Stomach (tissue), 9 donors: ENCODE data around the gene CHST11. TPM values are rescaled to one million over a fixed set of nuclear protein-coding genes. Genes with fewer than 3 reads are reported as not detected.

Source experiments
- DNase-seq, 2 donors: peaks; one replicate each; pipeline versions ENCODE4 v3.0.0 to v3.0.0-alpha.2; 2013 to 2019
- H3K27ac ChIP-seq, 5 donors: fragments of 200-600 bp in 4 of 5; sonication (generic) in 4 of 5; one replicate each; pipeline ENCODE4 v1.5.1; 2013 to 2019; ENCODE audit warnings: mild to moderate bottlenecking in 1 of 5, moderate library complexity in 1 of 5
- H3K27me3 ChIP-seq, 3 donors: fragments of 200-600 bp; sonication (generic); one replicate each; pipeline ENCODE4 v1.5.1; 2017 to 2019; ENCODE audit warnings: mixed run types in 1 of 3
- H3K36me3 ChIP-seq, 4 donors: fragments of 200-600 bp; sonication (generic); 1 replicate in 3 of 4; 2 replicates in 1 of 4; pipeline ENCODE4 v1.5.1; 2016 to 2019
- H3K4me1 ChIP-seq, 4 donors: fragments of 200-600 bp; sonication (generic); one replicate each; pipeline ENCODE4 v1.5.1; 2016 to 2019
- H3K4me3 ChIP-seq, 4 donors: fragments of 200-600 bp; sonication (generic) in 3 of 4; one replicate each; pipeline ENCODE4 v1.5.1; 2016 to 2019; ENCODE audit warnings: mild to moderate bottlenecking in 1 of 4
- H3K9me3 ChIP-seq, 4 donors: fragments of 200-600 bp; sonication (generic); one replicate each; pipeline ENCODE4 v1.5.1; 2016 to 2019
- CTCF ChIP-seq, 7 experiments: fragments of 450-650 bp in 4 of 7; fragments of 200-600 bp in 3 of 7; sonication (generic) in 3 of 7; IDR thresholded peaks; one replicate each; pipeline ENCODE4 v1.5.1; 2016 to 2019; ENCODE audit warnings: antibody characterized with exemption in 7 of 7, control low read depth in 2 of 7, mild to moderate bottlenecking in 1 of 7
- EP300 ChIP-seq: sonication (generic); formaldehyde crosslinking; IDR thresholded peaks from one replicate; pipeline ENCODE4 v1.6.1; 2017; ENCODE audit warnings: antibody characterized with exemption
- POLR2A ChIP-seq, 4 donors: fragments of 450-650 bp; IDR thresholded peaks; one replicate each; pipeline ENCODE4 v1.6.1; 2016; ENCODE audit warnings: antibody characterized with exemption in 4 of 4, control low read depth in 2 of 4, mild to moderate bottlenecking in 1 of 4, moderate library complexity in 1 of 4
- POLR2AphosphoS5 ChIP-seq, 3 donors: sonication (generic); formaldehyde crosslinking; IDR thresholded peaks; one replicate each; pipeline ENCODE4 v1.6.1; 2016; ENCODE audit warnings: antibody characterized with exemption in 3 of 3
- WGBS, 5 donors: extraction: QIAGEN DNeasy Blood & Tissue Kit in 3 of 5; methylation state at CpG; one replicate each; pipeline versions ENCODE4 v1.1.5 to v1.1.7; 2013 to 2018; 5-methylcytosine and 5-hydroxymethylcytosine counted together
- intact Hi-C: fragments of 100-400 bp; cut with DNase I; formaldehyde crosslinking; loops from one replicate; pipeline ENCODE4 v1.15.1; 2023; ENCODE audit warnings: low total_unique reads
- polyA plus RNA-seq, 3 donors: library from polyadenylated mRNA; stranded (reverse); fragments of 200-250 nt; gene quantifications; one replicate each; pipeline ENCODE4 v1.2.3, GENCODE V29; 2013
- total RNA-seq, 5 donors: library from RNA; depleted of rRNA; stranded (reverse); fragments of >200 nt; gene quantifications; one replicate each; pipeline versions ENCODE4 v1.1.0 to v1.2.3, GENCODE V29; 2014 to 2016
- donor health status: healthy with polysubstance abuse.
- donor health status: Bipolar disorder and iron deficiency.
- donor health status: healthy.

Gene CHST11
- total and polyA plus RNA-seq, 8 donors, result 2.3 to 192 (median 18.6) TPM

DNA sequence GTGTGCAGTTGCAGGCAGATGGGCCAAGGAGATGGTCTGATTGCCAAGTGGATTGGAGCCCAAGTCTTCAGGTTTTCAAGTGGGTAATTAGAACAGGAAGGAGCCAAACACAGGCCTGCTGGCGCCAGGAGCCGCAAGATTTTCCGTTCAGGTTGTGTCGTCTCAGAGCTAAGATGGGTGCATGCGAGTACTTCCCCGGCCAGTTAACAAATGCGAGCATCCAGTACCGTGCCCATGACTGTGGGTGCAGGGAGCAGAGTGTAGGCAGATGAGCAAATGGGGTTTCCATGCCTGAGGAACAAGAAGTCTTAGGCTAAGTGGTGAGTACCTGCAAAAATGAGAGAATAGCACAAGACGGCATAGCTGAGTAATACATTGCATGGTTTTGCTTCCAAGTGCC lies 90.5 kb downstream of the CHST11 start:
- intact Hi-C loops, result no loop called here
- Histone ChIP-seq H3K27me3 (no peaks in the 10 kb centered on the region), H3K4me3 (no peak overlapping the region), H3K9me3 (no peaks in the 10 kb centered on the region), H3K4me1 (peaks cover 0 to 40% (median 10%) of the 10 kb centered on the region in 4 donors), H3K27ac (no peak overlapping the region), H3K36me3 (no peaks in the 10 kb centered on the region)
- TF ChIP-seq EP300 (no peak), POLR2A (IDR thresholded peaks at IDR 0.05) (no peak), CTCF (IDR thresholded peaks at IDR 0.05) (no peak), POLR2AphosphoS5 (IDR thresholded peaks at IDR 0.05) (no peak)
- WGBS, 5 donors, result 77 to 94% (median 86%) methylated on average over 9 of the region's 9 CpGs
- DNase-seq, result no peak

DNA sequence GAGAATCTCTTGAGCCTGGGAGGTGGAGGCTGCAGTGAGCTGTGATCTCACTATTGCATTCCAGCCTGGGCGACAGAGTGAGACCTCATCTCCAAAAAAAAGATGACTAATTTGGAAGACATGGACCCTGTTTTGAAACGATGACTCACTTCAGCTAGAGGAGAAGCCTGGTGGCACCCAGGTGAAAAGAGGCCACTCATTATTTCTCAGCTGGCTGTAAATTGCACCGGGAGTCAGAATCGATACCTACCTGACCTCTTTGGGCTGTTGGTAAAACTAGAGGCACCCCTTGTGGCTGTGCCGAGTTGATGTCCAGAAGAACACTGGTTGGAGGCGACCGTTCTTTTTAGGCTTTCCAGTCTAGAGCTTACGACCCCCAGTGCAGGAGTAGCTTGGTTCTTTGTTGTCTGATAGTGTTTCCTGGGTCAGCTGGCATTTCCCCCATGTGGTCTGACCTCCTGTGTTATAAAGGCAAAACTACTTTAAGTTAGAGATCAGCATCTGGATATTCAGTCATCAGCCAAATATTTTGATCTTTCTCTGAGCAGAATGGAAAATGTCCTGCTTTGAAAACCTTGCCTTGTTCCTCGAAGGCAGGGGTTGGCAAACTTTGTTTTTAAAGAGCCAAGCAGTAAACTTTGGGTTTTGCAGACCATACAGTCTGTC lies 93.2 kb downstream of the CHST11 start:
- H3K36me3 ChIP-seq, result no peaks in the 10 kb centered on the region
- H3K4me1 ChIP-seq, result peaks cover 0 to 40% (median 10%) of the 10 kb centered on the region in 4 donors
- no peak overlapping the region for H3K4me3 ChIP-seq
- TF ChIP-seq EP300 (no peak), POLR2A (IDR thresholded peaks at IDR 0.05) (no peak), CTCF (IDR thresholded peaks at IDR 0.05) (no peak), POLR2AphosphoS5 (IDR thresholded peaks at IDR 0.05) (no peak)
- peaks cover 0 to 7% (median 0%) of the 10 kb centered on the region in 4 donors for H3K9me3 ChIP-seq
- H3K27me3 ChIP-seq, result no peaks in the 10 kb centered on the region
- WGBS, 5 donors, result 79 to 85% (median 84%) methylated on average over 9 of the region's 9 CpGs
- intact Hi-C loops, result no loop called here
- H3K27ac ChIP-seq, result no peak overlapping the region
- no peak for DNase-seq

- Histone ChIP-seq H3K4me3 (no peak overlapping the region), H3K36me3 (no peaks in the 10 kb centered on the region), H3K27ac (no peak overlapping the region), H3K4me1 (peaks cover 0 to 43% (median 10%) of the 10 kb centered on the region in 4 donors), H3K27me3 (no peaks in the 10 kb centered on the region), H3K9me3 (peaks cover 0 to 7% (median 0%) of the 10 kb centered on the region in 4 donors)
- DNase-seq, result peak in 1 of 2 donors; percentile 32
- intact Hi-C loops, result no loop called here
- WGBS, 5 donors, result 79 to 85% (median 82%) methylated on average over 14 of the region's 14 CpGs
- TF ChIP-seq EP300 (no peak), POLR2AphosphoS5 (IDR thresholded peaks at IDR 0.05) (no peak), POLR2A (IDR thresholded peaks at IDR 0.05) (no peak)
These were observed 94.7 kb downstream of the CHST11 start for GRCh38 chr12:104551313-104551931.

- H3K4me1 ChIP-seq, result peaks cover 0 to 30% (median 4%) of the 10 kb centered on the region in 4 donors
- DNase-seq, result no peak
- no peaks in the 10 kb centered on the region for H3K27me3 ChIP-seq
- no peaks in the 10 kb centered on the region for H3K36me3 ChIP-seq
- H3K4me3 ChIP-seq, result no peak overlapping the region
- TF ChIP-seq POLR2A (IDR thresholded peaks at IDR 0.05) (no peak), CTCF (IDR thresholded peaks at IDR 0.05) (no peak), EP300 (no peak), POLR2AphosphoS5 (IDR thresholded peaks at IDR 0.05) (no peak)
- no peak overlapping the region for H3K27ac ChIP-seq
- peaks cover 0 to 7% (median 0%) of the 10 kb centered on the region in 4 donors for H3K9me3 ChIP-seq
- WGBS, 5 donors, result 91 to 97% (median 91%) methylated on average over 4 of the region's 4 CpGs
- intact Hi-C loops, result no loop called here
These were observed 96.7 kb downstream of the CHST11 start for GRCh38 chr12:104553421-104553820.
